Measurements from ENCODE around the gene EYA2. TPM values are rescaled to one million over a fixed set of nuclear protein-coding genes. Genes with fewer than 3 reads are reported as not detected.

The EYA2 gene
- polyA plus RNA-seq, 3 donors: 0.04 to 0.16 TPM; not detected in 1

DNA sequence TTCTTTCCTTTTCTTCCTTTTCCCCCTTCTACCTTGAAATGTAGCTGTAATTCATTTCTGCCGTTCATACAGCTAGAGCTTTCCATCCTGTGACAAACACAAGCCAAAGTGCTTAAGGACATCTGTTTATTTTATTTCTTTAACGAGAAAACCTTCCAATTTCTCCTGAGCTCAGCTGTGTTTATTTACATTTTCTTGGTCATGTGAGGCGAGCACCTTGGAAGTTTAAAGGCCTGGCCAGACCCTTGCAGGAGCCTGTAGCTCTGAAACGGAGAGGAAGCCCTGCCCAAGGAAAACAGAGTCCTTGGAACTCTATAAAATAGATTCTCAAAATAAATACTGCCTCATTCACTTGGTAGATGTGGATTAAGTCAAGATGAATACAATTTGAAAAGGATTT is 223.1 kb downstream of the EYA2 start:
- TF ChIP-seq CTCF (IDR thresholded peaks at IDR 0.05): no peak
- no peaks in the 10 kb centered on the region for H3K79me2 ChIP-seq (ENCODE audit: insufficient read depth, low read length)
- peaks cover 0 to 3% (median 0%) of the 10 kb centered on the region in 7 donors for H3K9me3 Mint-ChIP-seq
- no peak for DNase-seq
- peaks cover 0 to 3% of the 10 kb centered on the region in 2 donors for H3K27me3 ChIP-seq (ENCODE audit: control insufficient read depth in 2 of 2, insufficient read depth in 2 of 2, low read length in 2 of 2)
- no peak overlapping the region for H3K4me2 ChIP-seq (replicated peaks; ENCODE audit: extremely low read depth, low read length, poor library complexity, severe bottlenecking)
- no peak overlapping the region for H3K27ac ChIP-seq (ENCODE audit: low read depth in 1 of 2, low read length in 2 of 2)
- peaks cover 0 to 3% of the 10 kb centered on the region in 2 donors for H3K36me3 Mint-ChIP-seq
- H3K4me3 Mint-ChIP-seq: peak overlapping the region in 1 of 2 donors; percentile 49
- H4K20me1 ChIP-seq (ENCODE audit: insufficient read depth, low read length): no peaks in the 10 kb centered on the region
- no peaks in the 10 kb centered on the region for H3K36me3 ChIP-seq (replicated peaks in 1 of 2; ENCODE audit: control insufficient read depth in 1 of 2, insufficient read depth in 2 of 2, low read length in 2 of 2)
- no peak overlapping the region for H2AFZ ChIP-seq (ENCODE audit: insufficient read depth, low read depth, low read length, poor library complexity, severe bottlenecking)
- no peak overlapping the region for H3K4me3 ChIP-seq (replicated peaks in 1 of 3; ENCODE audit: low read depth in 2 of 3, low read length in 3 of 3)
- H3K9ac ChIP-seq (ENCODE audit: insufficient read depth, low read length, poor library complexity, severe bottlenecking): no peak overlapping the region
- peaks cover 16% of the 10 kb centered on the region for H3K4me1 Mint-ChIP-seq
- no peaks in the 10 kb centered on the region for H3K9me3 ChIP-seq (replicated peaks in 1 of 2; ENCODE audit: control insufficient read depth in 1 of 2, insufficient read depth in 1 of 2, low read length in 2 of 2)
- H3K27ac Mint-ChIP-seq: no peak overlapping the region
- peaks cover 15 to 37% (median 33%) of the 10 kb centered on the region in 3 donors for H3K27me3 Mint-ChIP-seq (ENCODE audit: low read depth in 3 of 3)
- peaks cover 11 to 13% of the 10 kb centered on the region in 2 donors for H3K4me1 ChIP-seq (ENCODE audit: control insufficient read depth in 1 of 2, insufficient read depth in 2 of 2, low read length in 2 of 2)
- intact Hi-C loops (cut with micrococcal nuclease): loop anchor here in 1 of 2 donors (5.0 kb wide), 1 partner anchor 35 kb away; no protein-coding TSS in a partner anchor
- 57% methylated on average over 2 of the region's 4 CpGs for WGBS (ENCODE audit: insufficient coverage)

- H3K27me3 ChIP-seq (ENCODE audit: control insufficient read depth in 2 of 2, insufficient read depth in 2 of 2, low read length in 2 of 2): peaks cover 0 to 3% of the 10 kb centered on the region in 2 donors
- H3K4me1 ChIP-seq (ENCODE audit: control insufficient read depth in 1 of 2, insufficient read depth in 2 of 2, low read length in 2 of 2): peaks cover 11 to 13% of the 10 kb centered on the region in 2 donors
- peak overlapping the region in 1 of 2 donors; percentile 10 for H3K27ac ChIP-seq (ENCODE audit: low read depth in 1 of 2, low read length in 2 of 2)
- WGBS (ENCODE audit: insufficient coverage): 17% methylated on average over 2 of the region's 4 CpGs
- no peaks in the 10 kb centered on the region for H3K9me3 ChIP-seq (replicated peaks in 1 of 2; ENCODE audit: control insufficient read depth in 1 of 2, insufficient read depth in 1 of 2, low read length in 2 of 2)
- H3K36me3 ChIP-seq (replicated peaks in 1 of 2; ENCODE audit: control insufficient read depth in 1 of 2, insufficient read depth in 2 of 2, low read length in 2 of 2): no peaks in the 10 kb centered on the region
- no peak overlapping the region for H3K9ac ChIP-seq (ENCODE audit: insufficient read depth, low read length, poor library complexity, severe bottlenecking)
- H4K20me1 ChIP-seq (ENCODE audit: insufficient read depth, low read length): no peaks in the 10 kb centered on the region
- H3K79me2 ChIP-seq (ENCODE audit: insufficient read depth, low read length): no peaks in the 10 kb centered on the region
- peaks cover 0 to 3% of the 10 kb centered on the region in 2 donors for H3K36me3 Mint-ChIP-seq
- peak overlapping the region in 5 of 7 donors; percentile 3 to 82 (median 52) for H3K27ac Mint-ChIP-seq
- peaks cover 0 to 3% (median 0%) of the 10 kb centered on the region in 7 donors for H3K9me3 Mint-ChIP-seq
- DNase-seq: no peak
- peak overlapping the region in 1 of 2 donors; percentile 41 for H3K4me3 Mint-ChIP-seq
- peak overlapping the region; percentile 21 for H2AFZ ChIP-seq (ENCODE audit: insufficient read depth, low read depth, low read length, poor library complexity, severe bottlenecking)
- H3K27me3 Mint-ChIP-seq (ENCODE audit: low read depth in 3 of 3): peaks cover 15 to 35% (median 33%) of the 10 kb centered on the region in 3 donors
- intact Hi-C loops (cut with micrococcal nuclease): loop anchor here in 1 of 2 donors (5.0 kb wide), 1 partner anchor 34 kb away; no protein-coding TSS in a partner anchor
- TF ChIP-seq CTCF (IDR thresholded peaks at IDR 0.05): no peak
- peak overlapping the region in 1 of 3 experiments; percentile 11 for H3K4me3 ChIP-seq (replicated peaks in 1 of 3; ENCODE audit: low read depth in 2 of 3, low read length in 3 of 3)
- peak overlapping the region; percentile 2 for H3K4me2 ChIP-seq (replicated peaks; ENCODE audit: extremely low read depth, low read length, poor library complexity, severe bottlenecking)
- peaks cover 16% of the 10 kb centered on the region for H3K4me1 Mint-ChIP-seq
Observed at GRCh38 chr20:47118206-47118605, 223.6 kb downstream of the EYA2 start.

Data from CD14-positive monocyte (primary cell).